GM23338 (cell line): ENCODE measurements around the gene CD180. TPM values are rescaled to one million over a fixed set of nuclear protein-coding genes. Genes with fewer than 3 reads are reported as not detected.

Experiments used
- ATAC-seq: fragments of 200-7000 bp; cut with Tn5 transposase; 3 replicates; pipeline ENCODE4 v1.9.1; 2020
- DNase-seq: peaks from one replicate; pipeline ENCODE4 v3.0.0-alpha.2; 2015; ENCODE audit warnings: low spot score
- H2AFZ ChIP-seq: fragments of 200-600 bp; sonication (generic); 2 replicates; pipeline ENCODE4 v1.8.0; 2016; ENCODE audit warnings: antibody characterized with exemption, mild to moderate bottlenecking, moderate library complexity
- H3F3A ChIP-seq: fragments of 200-600 bp; sonication (generic); replicated peaks from 2 replicates; pipeline ENCODE4 v1.8.0; 2017; ENCODE audit warnings: antibody characterized with exemption, mixed run types, low read depth
- H3K27ac ChIP-seq: fragments of 200-600 bp; sonication (generic); 2 replicates; pipeline ENCODE4 v1.6.1; 2016; ENCODE audit warnings: low read depth
- H3K27me3 ChIP-seq: fragments of 200-600 bp; sonication (generic); 2 replicates; pipeline ENCODE4 v1.8.0; 2016; ENCODE audit warnings: mild to moderate bottlenecking, mixed run types, moderate library complexity; ENCODE audit not compliant: insufficient read depth
- H3K36me3 ChIP-seq: fragments of 200-600 bp; sonication (generic); 2 replicates; pipeline ENCODE4 v1.8.0; 2016; ENCODE audit warnings: mild to moderate bottlenecking; ENCODE audit not compliant: insufficient read depth
- H3K4me1 ChIP-seq: fragments of 200-600 bp; sonication (generic); 2 replicates; pipeline ENCODE4 v1.8.0; 2016; ENCODE audit warnings: mild to moderate bottlenecking, moderate library complexity; ENCODE audit not compliant: insufficient read depth
- H3K4me2 ChIP-seq: fragments of 200-600 bp; sonication (generic); 2 replicates; pipeline ENCODE4 v1.7.1; 2017; ENCODE audit warnings: mixed run types
- H3K4me3 ChIP-seq: fragments of 200-600 bp; sonication (generic); 2 replicates; pipeline ENCODE4 v1.6.1; 2016; ENCODE audit warnings: mixed run types
- H3K79me2 ChIP-seq: fragments of 200-600 bp; sonication (generic); replicated peaks from 2 replicates; pipeline ENCODE4 v1.8.0; 2017; ENCODE audit warnings: mild to moderate bottlenecking; ENCODE audit not compliant: insufficient read depth
- H3K9me2 ChIP-seq: fragments of 200-600 bp; sonication (generic); 2 replicates; pipeline ENCODE4 v1.8.0; 2017; ENCODE audit not compliant: insufficient read depth
- H4K20me1 ChIP-seq: fragments of 200-600 bp; sonication (generic); replicated peaks from 2 replicates; pipeline ENCODE4 v1.8.0; 2017; ENCODE audit warnings: mild to moderate bottlenecking; ENCODE audit not compliant: insufficient read depth
- H3K27ac Mint-ChIP-seq: 2 replicates; pipeline ENCODE4 v1.8.0; 2020; ENCODE audit warnings: inconsistent platforms, mild to moderate bottlenecking, moderate library complexity, mixed read lengths
- H3K27me3 Mint-ChIP-seq: 3 replicates; pipeline ENCODE4 v1.8.0; 2022; ENCODE audit warnings: low read depth, mild to moderate bottlenecking, moderate library complexity, mixed read lengths, inconsistent platforms; ENCODE audit not compliant: insufficient read depth, poor library complexity
- H3K36me3 Mint-ChIP-seq: 3 replicates; pipeline ENCODE4 v1.8.0; 2021; ENCODE audit warnings: low read depth, mild to moderate bottlenecking, inconsistent platforms, moderate library complexity, mixed read lengths
- H3K4me1 Mint-ChIP-seq: 3 replicates; pipeline ENCODE4 v1.8.0; 2020; ENCODE audit warnings: mild to moderate bottlenecking, inconsistent platforms, mixed read lengths
- H3K4me3 Mint-ChIP-seq: 3 replicates; pipeline ENCODE4 v1.8.0; 2021; ENCODE audit warnings: moderate library complexity, mild to moderate bottlenecking, inconsistent platforms, mixed read lengths
- H3K9me3 Mint-ChIP-seq: 3 replicates; pipeline ENCODE4 v1.8.0; 2020; ENCODE audit warnings: moderate library complexity, mild to moderate bottlenecking, inconsistent platforms, mixed read lengths
- CREB1 ChIP-seq: fragments of 250-450 bp; sonication (Bioruptor Pico); IDR thresholded peaks from 2 replicates; pipeline ENCODE4 v1.5.0; 2020; ENCODE audit warnings: low read depth, mild to moderate bottlenecking, moderate library complexity
- CTCF ChIP-seq, 2 experiments: fragments of 200-600 bp in 1 of 2; sonication (generic) in 1 of 2; conservative IDR thresholded peaks; 2 replicates each; pipeline versions ENCODE4 v1.5.1 to v1.6.1; 2016 to 2017; ENCODE audit warnings: antibody characterized with exemption in 2 of 2, low read depth in 2 of 2, mild to moderate bottlenecking in 2 of 2, moderate library complexity in 1 of 2
- ETS1 ChIP-seq: IDR thresholded peaks from 2 replicates; pipeline ENCODE4 v1.6.1; 2016; ENCODE audit warnings: antibody characterized with exemption
- EZH2 ChIP-seq: fragments of 200-600 bp; sonication (generic); IDR thresholded peaks from one replicate; pipeline ENCODE4 v1.8.0; 2017; ENCODE audit warnings: antibody characterized with exemption, mild to moderate bottlenecking, low read depth; ENCODE audit not compliant: unreplicated experiment
- EZH2phosphoT487 ChIP-seq: fragments of 200-600 bp; sonication (generic); IDR thresholded peaks from one replicate; pipeline ENCODE4 v1.8.1; 2018; ENCODE audit warnings: antibody characterized with exemption; ENCODE audit not compliant: unreplicated experiment
- JUNB ChIP-seq: IDR thresholded peaks from one replicate; pipeline ENCODE4 v1.6.1; 2016; ENCODE audit warnings: antibody characterized with exemption; ENCODE audit not compliant: unreplicated experiment
- NANOG ChIP-seq: IDR thresholded peaks from 2 replicates; pipeline ENCODE4 v1.6.1; 2016; ENCODE audit warnings: antibody characterized with exemption, borderline replicate concordance
- POLR2AphosphoS5 ChIP-seq: IDR thresholded peaks from 2 replicates; pipeline ENCODE4 v1.6.1; 2016; ENCODE audit warnings: antibody characterized with exemption, low read depth
- REST ChIP-seq: IDR thresholded peaks from one replicate; pipeline ENCODE4 v1.6.1; 2018; ENCODE audit warnings: antibody characterized with exemption; ENCODE audit not compliant: unreplicated experiment
- ZNF114 ChIP-seq: fragments of 250-450 bp; sonication (Bioruptor Pico); IDR thresholded peaks from 2 replicates; pipeline ENCODE4 v1.5.0; 2020; ENCODE audit warnings: mild to moderate bottlenecking, moderate library complexity
- ZNF331 ChIP-seq: fragments of 250-450 bp; sonication (Bioruptor Pico); IDR thresholded peaks from 2 replicates; pipeline ENCODE4 v1.5.0; 2020; ENCODE audit warnings: low read depth, mild to moderate bottlenecking, moderate library complexity
- polyA plus RNA-seq: library from polyadenylated mRNA; unstranded; fragments of >200 nt; fragmentation: Nextera tagmentation; extraction: Ambion mirVana; gene quantifications from 2 replicates; pipeline ENCODE4 v1.2.1, GENCODE V29; 2016
- total RNA-seq: library from RNA; depleted of rRNA; stranded (reverse); fragments of >200 nt; shearing (Covaris generic); gene quantifications from 2 replicates; pipeline ENCODE4 v1.2.3, GENCODE V29; 2014

CD180 gene
- total and polyA plus RNA-seq, 2 experiments from 2014 or later, result not detected

- Mint-ChIP-seq H3K27ac (no peak overlapping the region), H3K27me3 (peaks cover 5% of the 10 kb centered on the region), H3K4me3 (no peak overlapping the region), H3K36me3 (peaks cover 6% of the 10 kb centered on the region; the same call in 2 of the 3 replicates), H3K9me3 (peaks cover 9% of the 10 kb centered on the region), H3K4me1 (peaks cover 10% of the 10 kb centered on the region)
- no peaks in the 10 kb centered on the region for H3K27me3 ChIP-seq
- TF ChIP-seq EZH2, result no peak
- TF ChIP-seq POLR2AphosphoS5, result no peak
- no peak for TF ChIP-seq ZNF114
- no peak for TF ChIP-seq ZNF331
- TF ChIP-seq NANOG, result no peak
- no peak for TF ChIP-seq REST
- TF ChIP-seq EZH2phosphoT487, result no peak
- TF ChIP-seq ETS1, result no peak
- TF ChIP-seq CTCF (conservative IDR thresholded peaks at IDR 0.05; ENCODE audit: low read depth in 2 of 2), result no peak
- no peak for TF ChIP-seq JUNB
- TF ChIP-seq CREB1 (CRISPR knock-in tag), result no peak
- H3K27ac ChIP-seq, result no peak overlapping the region
- 0 out of 2 replicates have a peak, but pooled peaks cover 6% of the 10 kb centered on the region for H3K4me1 ChIP-seq
- ATAC-seq, result no peak
- no peaks in the 10 kb centered on the region for H3K79me2 ChIP-seq
- no peaks in the 10 kb centered on the region for H3F3A ChIP-seq
- 0 out of 2 replicates have a peak, but pooled peaks cover 10% of the 10 kb centered on the region for H3K9me2 ChIP-seq
- H2AFZ ChIP-seq, result 0 out of 2 replicates have a peak overlapping the region, but pooled peaks have one; percentile 59
- no peak for DNase-seq
- no peaks in the 10 kb centered on the region for H3K36me3 ChIP-seq
- no peak overlapping the region for H3K4me2 ChIP-seq
- no peak overlapping the region for H3K4me3 ChIP-seq
- no peaks in the 10 kb centered on the region for H4K20me1 ChIP-seq
These were observed 7.6 kb downstream of the CD180 start for GRCh38 chr5:67189079-67189354.
